Muscle of back (tissue), 11 donors: Measurements from ENCODE around the gene PEX14. TPM values are rescaled to one million over a fixed set of nuclear protein-coding genes. Genes with fewer than 3 reads are reported as not detected.
A peak's percentile ranks its signal among the peaks of the same experiment; 100 is the strongest.
"Not testable (repeated sequence)": the region's sequence is repeated elsewhere in the genome, so short reads cannot be mapped to it uniquely, and the experiment has no call there.

Experiments
- DNase-seq, 3 donors: peaks; one replicate each; pipeline versions ENCODE4 v3.0.0 to v3.0.0-alpha.2; 2013
- polyA plus RNA-seq, 10 donors: library from polyadenylated mRNA; unstranded; fragments of 120-200 nt; gene quantifications; one replicate each; pipeline ENCODE4 v1.2.1, GENCODE V29; 2013; ENCODE audit not compliant: insufficient read length in 10 of 10

Gene PEX14
- polyA plus RNA-seq, 10 donors, result 11.2 to 14.8 (median 13.6) TPM

GRCh38 chr1:10449751-10450150, 25.0 kb upstream of the PEX14 start, which contains the start of gene CORT:
Gene CORT, plus strand, starts transcription at chr1:10450031. Its CDS starts 193 bp downstream, at chr1:10450224.
- no peak for DNase-seq

GRCh38 chr1:10450156-10450814, 24.5 kb upstream of the PEX14 start:
- DNase-seq, result peak in 2 of 3 donors; percentile 30 to 54

- DNase-seq, result peak in 2 of 3 donors; percentile 36 to 52
Observed at GRCh38 chr1:10450836-10451235, 23.9 kb upstream of the PEX14 start.

GRCh38 chr1:10451287-10451686, 23.5 kb upstream of the PEX14 start:
- peak in 2 of 3 donors; percentile 24 to 62 for DNase-seq

- DNase-seq, result no peak
Observed at GRCh38 chr1:10456048-10456447, 18.7 kb upstream of the PEX14 start.

GRCh38 chr1:10456661-10457060, 18.1 kb upstream of the PEX14 start:
- no peak for DNase-seq

GRCh38 chr1:10457462-10457861, 17.3 kb upstream of the PEX14 start:
- DNase-seq, result not testable (repeated sequence)

GRCh38 chr1:10457875-10458274, 16.9 kb upstream of the PEX14 start:
- no peak for DNase-seq

- no peak for DNase-seq
Observed at GRCh38 chr1:10459184-10459583, 15.6 kb upstream of the PEX14 start.

GRCh38 chr1:10467078-10467477, 7.7 kb upstream of the PEX14 start:
- DNase-seq, result no peak

GRCh38 chr1:10470043-10470442, 4.7 kb upstream of the PEX14 start:
- DNase-seq, result no peak

GRCh38 chr1:10471411-10472219, 3.1 kb upstream of the PEX14 start:
- no peak for DNase-seq

GRCh38 chr1:10472220-10473144, 2.3 kb upstream of the PEX14 start, which contains the start of gene DFFA:
Gene DFFA, minus strand, starts transcription at chr1:10472529. Its CDS starts 71 bp downstream, at chr1:10472458.
- DNase-seq, result peak; percentile 96 to 99 (median 96)

GRCh38 chr1:10473145-10473765, 1.5 kb upstream of the PEX14 start:
- DNase-seq, result no peak

GRCh38 chr1:10474309-10474612, 489 bp upstream of the PEX14 start:
- DNase-seq, result not testable (repeated sequence)

- no peak for DNase-seq
Observed at GRCh38 chr1:10475510-10475909, 760 bp downstream of the PEX14 start.

GRCh38 chr1:10479296-10479695, 4.5 kb downstream of the PEX14 start:
- no peak for DNase-seq

GRCh38 chr1:10480614-10481013, 5.9 kb downstream of the PEX14 start:
- no peak for DNase-seq

- DNase-seq, result no peak
Observed at GRCh38 chr1:10484521-10484920, 9.8 kb downstream of the PEX14 start.

- DNase-seq, result no peak
Observed at GRCh38 chr1:10489291-10490055, 14.7 kb downstream of the PEX14 start.
